ENCODE data around the gene HDAC1. TPM values are rescaled to one million over a fixed set of nuclear protein-coding genes. Genes with fewer than 3 reads are reported as not detected.

The HDAC1 gene
- total and polyA plus RNA-seq, 2 experiments from 2014 or later: 76.9 to 96.8 TPM

DNA sequence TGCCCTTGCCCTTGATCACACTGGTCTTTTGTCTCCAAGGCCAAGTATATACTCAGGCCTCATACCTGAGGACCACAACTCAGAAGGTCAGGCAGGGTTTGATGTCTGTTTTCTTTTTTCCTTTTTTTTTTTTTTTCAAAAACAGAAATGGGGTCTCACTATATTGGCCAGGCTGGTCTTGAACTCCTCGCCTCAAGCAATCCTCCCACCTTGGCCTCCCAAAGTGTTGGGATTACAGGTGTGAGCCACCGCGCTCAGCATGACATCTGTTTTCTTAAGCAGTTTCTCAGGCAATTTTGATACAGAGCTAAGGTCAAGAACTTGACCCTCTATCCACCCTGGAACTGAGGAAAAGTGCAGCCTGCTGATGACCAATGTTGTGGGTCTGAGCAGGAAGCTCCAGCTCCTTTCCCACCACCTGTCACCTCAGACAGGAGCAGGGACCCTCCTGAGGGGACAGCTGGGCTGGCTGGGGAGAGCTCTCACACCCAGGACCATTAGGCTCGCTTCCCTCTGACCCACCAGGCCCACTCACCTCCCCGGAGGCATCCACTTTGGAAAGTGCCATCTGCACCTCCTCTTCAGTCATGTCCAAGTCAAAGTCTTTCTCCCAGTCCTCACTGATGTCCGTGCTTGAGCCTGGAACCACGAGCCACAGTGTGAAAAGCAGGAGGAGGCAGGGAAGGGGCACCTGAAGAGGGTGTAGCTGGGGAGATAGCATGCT is 76.2 kb downstream of the HDAC1 start:
- H3K9me3 ChIP-seq (ENCODE audit: low read depth): no peaks in the 10 kb centered on the region
- no peak overlapping the region for H3K4me3 ChIP-seq
- no peaks in the 10 kb centered on the region for H3K4me1 ChIP-seq (ENCODE audit: low read depth)
- no peak overlapping the region for H3K27ac ChIP-seq
- no peaks in the 10 kb centered on the region for H3K27me3 ChIP-seq
- H3K36me3 ChIP-seq: peaks cover 31% of the 10 kb centered on the region
- TF ChIP-seq, protein P1, sequence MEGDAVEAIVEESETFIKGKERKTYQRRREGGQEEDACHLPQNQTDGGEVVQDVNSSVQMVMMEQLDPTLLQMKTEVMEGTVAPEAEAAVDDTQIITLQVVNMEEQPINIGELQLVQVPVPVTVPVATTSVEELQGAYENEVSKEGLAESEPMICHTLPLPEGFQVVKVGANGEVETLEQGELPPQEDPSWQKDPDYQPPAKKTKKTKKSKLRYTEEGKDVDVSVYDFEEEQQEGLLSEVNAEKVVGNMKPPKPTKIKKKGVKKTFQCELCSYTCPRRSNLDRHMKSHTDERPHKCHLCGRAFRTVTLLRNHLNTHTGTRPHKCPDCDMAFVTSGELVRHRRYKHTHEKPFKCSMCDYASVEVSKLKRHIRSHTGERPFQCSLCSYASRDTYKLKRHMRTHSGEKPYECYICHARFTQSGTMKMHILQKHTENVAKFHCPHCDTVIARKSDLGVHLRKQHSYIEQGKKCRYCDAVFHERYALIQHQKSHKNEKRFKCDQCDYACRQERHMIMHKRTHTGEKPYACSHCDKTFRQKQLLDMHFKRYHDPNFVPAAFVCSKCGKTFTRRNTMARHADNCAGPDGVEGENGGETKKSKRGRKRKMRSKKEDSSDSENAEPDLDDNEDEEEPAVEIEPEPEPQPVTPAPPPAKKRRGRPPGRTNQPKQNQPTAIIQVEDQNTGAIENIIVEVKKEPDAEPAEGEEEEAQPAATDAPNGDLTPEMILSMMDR (IDR thresholded peaks at IDR 0.05; ENCODE audit: low read depth, low read length): no peak
- no peak for DNase-seq (ENCODE audit: low read depth in 1 of 2, low spot score in 1 of 2)

DNA sequence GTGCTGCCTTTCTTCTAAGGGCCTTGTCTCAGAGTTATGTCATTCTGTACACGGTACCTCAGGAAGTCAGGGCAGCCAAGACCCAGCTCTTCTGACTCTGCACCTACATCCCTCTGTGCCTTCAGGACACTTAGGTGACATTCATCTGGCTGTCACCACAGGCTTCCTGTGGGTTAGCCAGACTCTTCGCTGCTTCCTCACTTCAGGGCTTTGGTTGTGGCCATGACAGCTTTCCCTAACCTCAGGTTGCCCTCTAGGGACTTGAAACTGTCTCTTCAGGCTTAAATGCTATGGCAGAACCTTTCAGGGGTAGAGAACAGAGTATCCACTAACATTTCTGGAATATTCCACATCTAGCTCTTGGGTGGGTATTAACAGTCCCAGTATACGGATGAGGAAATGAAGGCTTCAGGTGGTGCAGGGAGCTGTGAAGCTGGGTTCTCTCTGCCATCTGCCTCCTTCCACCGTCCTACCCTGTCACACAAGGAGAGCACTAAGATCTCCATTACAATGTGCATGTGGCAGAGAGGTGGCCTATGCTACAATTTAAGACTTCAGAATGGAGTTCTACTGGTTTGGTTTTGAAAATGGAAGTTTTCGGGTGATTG is 80.4 kb downstream of the HDAC1 start:
- TF ChIP-seq, protein P1 (IDR thresholded peaks at IDR 0.05; ENCODE audit: low read depth, low read length): no peak
- DNase-seq (ENCODE audit: low read depth in 1 of 2, low spot score in 1 of 2): no peak
- no peaks in the 10 kb centered on the region for H3K4me1 ChIP-seq (ENCODE audit: low read depth)
- H3K36me3 ChIP-seq: peaks cover 45% of the 10 kb centered on the region
- no peak overlapping the region for H3K27ac ChIP-seq
- no peaks in the 10 kb centered on the region for H3K27me3 ChIP-seq
- H3K4me3 ChIP-seq: no peak overlapping the region
- no peaks in the 10 kb centered on the region for H3K9me3 ChIP-seq (ENCODE audit: low read depth)

DNA sequence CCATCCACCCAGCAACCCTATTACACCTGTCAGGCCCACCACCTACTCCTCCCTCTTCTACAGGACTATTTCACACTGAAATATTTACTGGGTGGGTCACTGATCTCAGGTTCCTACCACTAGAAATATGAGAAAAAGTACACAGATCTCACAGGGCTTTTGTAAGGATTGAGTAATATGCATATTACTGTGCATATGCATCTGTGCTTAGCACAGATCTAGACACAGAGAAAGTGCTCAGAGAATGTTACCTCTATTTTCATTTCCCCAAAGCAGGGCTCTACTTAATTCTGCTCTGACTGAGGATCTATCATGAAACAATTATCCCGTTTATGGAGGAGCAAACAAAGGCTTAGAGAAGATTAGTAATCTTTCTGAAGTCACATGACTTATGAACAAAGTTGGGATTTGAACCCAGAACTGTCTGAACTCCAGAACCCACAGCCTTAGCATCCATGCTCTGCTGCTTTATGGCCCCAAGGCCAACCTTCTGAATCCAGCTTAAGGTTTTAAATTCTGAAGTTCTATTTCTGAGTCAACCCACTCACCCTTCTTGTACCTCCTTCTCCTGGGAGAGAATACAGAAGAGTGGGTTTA is 82.2 kb downstream of the HDAC1 start:
- Histone ChIP-seq H3K36me3 (peaks cover 40% of the 10 kb centered on the region), H3K4me1 (ENCODE audit: low read depth) (no peaks in the 10 kb centered on the region), H3K27ac (no peak overlapping the region), H3K9me3 (ENCODE audit: low read depth) (no peaks in the 10 kb centered on the region), H3K27me3 (no peaks in the 10 kb centered on the region), H3K4me3 (no peak overlapping the region)
- TF ChIP-seq, protein P1 (IDR thresholded peaks at IDR 0.05; ENCODE audit: low read depth, low read length): no peak
- DNase-seq (ENCODE audit: low read depth in 1 of 2, low spot score in 1 of 2): no peak

DNA sequence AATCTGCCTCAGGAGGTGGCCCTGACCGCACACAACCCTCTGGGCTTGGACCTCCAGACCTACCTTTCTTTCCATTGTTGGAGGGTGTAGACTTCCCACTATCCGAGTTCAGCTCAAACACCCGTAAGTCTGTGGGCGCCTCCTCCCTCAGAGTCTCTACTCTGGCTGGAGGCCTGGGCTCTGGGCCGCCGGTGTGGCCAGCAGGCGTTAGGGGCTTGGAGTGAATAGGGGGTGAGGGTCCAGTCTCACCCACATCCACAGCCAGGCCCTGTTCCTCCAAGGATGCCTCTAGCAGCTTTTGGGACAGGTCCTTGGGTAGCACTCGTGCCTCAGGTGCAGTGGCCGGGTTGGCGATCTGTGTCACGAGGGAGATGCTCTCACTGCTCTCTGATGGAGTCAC is 84.3 kb downstream of the HDAC1 start:
- Histone ChIP-seq H3K27ac (no peak overlapping the region), H3K4me1 (ENCODE audit: low read depth) (no peaks in the 10 kb centered on the region), H3K36me3 (peaks cover 50% of the 10 kb centered on the region), H3K4me3 (no peak overlapping the region), H3K27me3 (no peaks in the 10 kb centered on the region), H3K9me3 (ENCODE audit: low read depth) (no peaks in the 10 kb centered on the region)
- no peak for DNase-seq (ENCODE audit: low read depth in 1 of 2, low spot score in 1 of 2)
- TF ChIP-seq, protein P1 (IDR thresholded peaks at IDR 0.05; ENCODE audit: low read depth, low read length): no peak

DNA sequence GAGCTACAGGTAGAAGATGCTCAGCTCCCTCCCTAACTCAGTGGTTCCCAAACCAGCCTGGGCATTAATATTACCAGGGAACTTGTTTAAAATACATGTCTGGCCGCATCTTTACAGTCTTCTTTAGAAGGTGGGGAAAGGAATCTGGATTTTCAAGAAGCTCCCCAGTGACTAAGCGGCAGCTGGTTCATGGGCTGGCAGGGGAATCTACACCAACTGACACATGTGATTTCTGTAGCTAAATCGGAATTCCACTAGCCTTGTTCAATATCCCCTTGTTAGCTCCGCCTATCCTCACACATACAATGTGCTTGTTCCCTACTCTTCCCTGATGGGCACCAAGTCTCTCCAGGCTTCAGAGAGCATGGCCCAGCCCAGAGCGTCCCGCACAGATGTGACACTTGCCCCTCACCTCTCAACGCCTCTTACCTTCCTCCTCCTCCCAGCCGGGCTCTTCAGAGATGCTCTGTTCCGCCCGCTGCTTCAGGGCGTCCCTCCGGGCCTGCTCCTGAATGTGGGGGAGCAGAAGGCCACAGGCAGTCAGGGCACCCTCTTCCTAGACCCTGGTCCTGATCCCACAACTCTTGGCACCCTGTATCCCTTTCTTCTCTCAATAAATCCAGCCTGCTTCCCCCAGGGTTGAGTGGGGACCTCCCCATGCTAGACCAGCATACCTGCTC is 85.8 kb downstream of the HDAC1 start:
- H3K9me3 ChIP-seq (ENCODE audit: low read depth): no peaks in the 10 kb centered on the region
- no peak overlapping the region for H3K4me3 ChIP-seq
- no peaks in the 10 kb centered on the region for H3K4me1 ChIP-seq (ENCODE audit: low read depth)
- H3K36me3 ChIP-seq: peaks cover 58% of the 10 kb centered on the region
- no peaks in the 10 kb centered on the region for H3K27me3 ChIP-seq
- TF ChIP-seq, protein P1 (IDR thresholded peaks at IDR 0.05; ENCODE audit: low read depth, low read length): no peak
- DNase-seq (ENCODE audit: low read depth in 1 of 2, low spot score in 1 of 2): no peak
- no peak overlapping the region for H3K27ac ChIP-seq

Measured in cardiac muscle cell (in vitro differentiated cells and primary cell).